Sigmoid colon (tissue), 7 donors: ENCODE measurements around the gene FASLG. TPM values are rescaled to one million over a fixed set of nuclear protein-coding genes. Genes with fewer than 3 reads are reported as not detected.

Experiments used
- DNase-seq: peaks from one replicate; pipeline ENCODE4 v3.0.0-alpha.2; 2019
- H3K27ac ChIP-seq, 4 donors: fragments of 200-600 bp; sonication (generic); one replicate each; pipeline ENCODE4 v1.5.1; 2016 to 2019; ENCODE audit warnings: mild to moderate bottlenecking in 1 of 4
- H3K27me3 ChIP-seq, 3 donors: fragments of 200-600 bp; sonication (generic); one replicate each; pipeline ENCODE4 v1.5.1; 2019; ENCODE audit warnings: mild to moderate bottlenecking in 1 of 3
- H3K36me3 ChIP-seq, 4 donors: fragments of 200-600 bp; sonication (generic); one replicate each; pipeline ENCODE4 v1.5.1; 2016 to 2019
- H3K4me1 ChIP-seq, 4 donors: fragments of 200-600 bp; sonication (generic); one replicate each; pipeline ENCODE4 v1.5.1; 2017 to 2019
- H3K4me3 ChIP-seq, 4 donors: fragments of 200-600 bp; sonication (generic); one replicate each; pipeline ENCODE4 v1.5.1; 2017 to 2019; ENCODE audit warnings: mild to moderate bottlenecking in 2 of 4, moderate library complexity in 1 of 4
- H3K9me3 ChIP-seq, 4 donors: fragments of 200-600 bp in 3 of 4; sonication (generic) in 3 of 4; one replicate each; pipeline versions ENCODE4 v1.5.1 to v1.6.1; 2013 to 2019
- CTCF ChIP-seq, 4 experiments: fragments of 450-650 bp in 3 of 4; fragments of 200-600 bp in 1 of 4; IDR thresholded peaks; one replicate each; pipeline ENCODE4 v1.5.1; 2016 to 2019; ENCODE audit warnings: antibody characterized with exemption in 4 of 4, mild to moderate bottlenecking in 3 of 4, moderate library complexity in 2 of 4
- EP300 ChIP-seq, 4 donors: sonication (generic); formaldehyde crosslinking; IDR thresholded peaks; one replicate each; pipeline ENCODE4 v1.6.1; 2017; ENCODE audit warnings: antibody characterized with exemption in 4 of 4
- POLR2A ChIP-seq, 2 donors: fragments of 450-650 bp; IDR thresholded peaks; one replicate each; pipeline ENCODE4 v1.6.1; 2016; ENCODE audit warnings: antibody characterized with exemption in 2 of 2, mild to moderate bottlenecking in 2 of 2, moderate library complexity in 2 of 2
- POLR2AphosphoS5 ChIP-seq, 4 donors: sonication (generic); formaldehyde crosslinking; IDR thresholded peaks; one replicate each; pipeline ENCODE4 v1.6.1; 2017; ENCODE audit warnings: antibody characterized with exemption in 4 of 4
- WGBS, 2 donors: extraction: QIAGEN DNeasy Blood & Tissue Kit; methylation state at CpG; one replicate each; pipeline ENCODE4 v1.1.7; 2013; 5-methylcytosine and 5-hydroxymethylcytosine counted together
- intact Hi-C: fragments of 100-400 bp; cut with DNase I; formaldehyde crosslinking; loops from one replicate; pipeline ENCODE4 v1.15.1; 2023
- polyA plus RNA-seq, 3 donors: library from polyadenylated mRNA; stranded (reverse); fragments of 200-250 nt; gene quantifications; one replicate each; pipeline ENCODE4 v1.2.3, GENCODE V29; 2013
- total RNA-seq, 4 donors: library from RNA; depleted of rRNA; stranded (reverse); fragments of >200 nt; gene quantifications; one replicate each; pipeline ENCODE4 v1.1.0, GENCODE V29; 2016
- donor health status: healthy with polysubstance abuse.
- donor health status: Bipolar disorder and iron deficiency.
- donor health status: healthy.

FASLG gene
- total and polyA plus RNA-seq, 7 donors: 0.31 TPM; not detected in 6

GRCh38 chr1:172672720-172673119, 13.8 kb downstream of the FASLG start:
- H3K9me3 ChIP-seq: no peaks in the 10 kb centered on the region
- no peaks in the 10 kb centered on the region for H3K4me1 ChIP-seq
- no peak for DNase-seq
- 55 to 60% methylated on average over 2 of the region's 2 CpGs for WGBS, 2 donors
- no peaks in the 10 kb centered on the region for H3K27me3 ChIP-seq
- H3K27ac ChIP-seq: no peak overlapping the region
- H3K36me3 ChIP-seq: no peaks in the 10 kb centered on the region
- intact Hi-C loops: no loop called here
- no peak overlapping the region for H3K4me3 ChIP-seq
- TF ChIP-seq CTCF (IDR thresholded peaks at IDR 0.05) (no peak), POLR2A (IDR thresholded peaks at IDR 0.05) (no peak), POLR2AphosphoS5 (IDR thresholded peaks at IDR 0.05) (no peak), EP300 (IDR thresholded peaks at IDR 0.05) (no peak)

GRCh38 chr1:172673761-172674160, 14.9 kb downstream of the FASLG start:
- DNase-seq: no peak
- Histone ChIP-seq H3K4me3 (no peak overlapping the region), H3K36me3 (no peaks in the 10 kb centered on the region), H3K27me3 (no peaks in the 10 kb centered on the region), H3K9me3 (no peaks in the 10 kb centered on the region), H3K27ac (no peak overlapping the region), H3K4me1 (no peaks in the 10 kb centered on the region)
- intact Hi-C loops: no loop called here
- whole genome bisulfite sequencing, 2 donors: 65 to 84% methylated on average over 2 of the region's 2 CpGs
- no peak for TF ChIP-seq CTCF (IDR thresholded peaks at IDR 0.05)
- TF ChIP-seq POLR2AphosphoS5 (IDR thresholded peaks at IDR 0.05): no peak
- no peak for TF ChIP-seq EP300 (IDR thresholded peaks at IDR 0.05)
- no peak for TF ChIP-seq POLR2A (IDR thresholded peaks at IDR 0.05)

- Histone ChIP-seq H3K4me3 (no peak overlapping the region), H3K4me1 (no peaks in the 10 kb centered on the region), H3K27ac (no peak overlapping the region), H3K27me3 (no peaks in the 10 kb centered on the region), H3K9me3 (peaks cover 0 to 1% (median 0%) of the 10 kb centered on the region in 4 donors), H3K36me3 (no peaks in the 10 kb centered on the region)
- DNase-seq: no peak
- intact Hi-C loops: no loop called here
- no peak for TF ChIP-seq EP300 (IDR thresholded peaks at IDR 0.05)
- no peak for TF ChIP-seq CTCF (IDR thresholded peaks at IDR 0.05)
- no peak for TF ChIP-seq POLR2A (IDR thresholded peaks at IDR 0.05)
- no peak for TF ChIP-seq POLR2AphosphoS5 (IDR thresholded peaks at IDR 0.05)
- WGBS, 2 donors: 59 to 67% methylated on average over 4 of the region's 4 CpGs
Measured at GRCh38 chr1:172674831-172675613, 16.1 kb downstream of the FASLG start.

- Histone ChIP-seq H3K27ac (no peak overlapping the region), H3K4me1 (peaks cover 0 to 5% (median 0%) of the 10 kb centered on the region in 4 donors), H3K36me3 (no peaks in the 10 kb centered on the region), H3K4me3 (no peak overlapping the region), H3K27me3 (no peaks in the 10 kb centered on the region), H3K9me3 (peaks cover 0 to 1% (median 0%) of the 10 kb centered on the region in 4 donors)
- intact Hi-C loops: no loop called here
- no peak for DNase-seq
- 14 to 45% methylated on average over 6 of the region's 6 CpGs for WGBS, 2 donors
- TF ChIP-seq CTCF (IDR thresholded peaks at IDR 0.05) (no peak), POLR2A (IDR thresholded peaks at IDR 0.05) (no peak), POLR2AphosphoS5 (IDR thresholded peaks at IDR 0.05) (no peak), EP300 (IDR thresholded peaks at IDR 0.05) (no peak)
Measured at GRCh38 chr1:172679000-172679772, 20.3 kb downstream of the FASLG start.
